NCI-H2227 treated with DMSO at 0.1 percent for 48 hours (cell line): ENCODE data around the gene GOLGA6L1.
"Not testable (repeated sequence)": the region's sequence is repeated elsewhere in the genome, so short reads cannot be mapped to it uniquely, and the experiment has no call there.

Source experiments
- DNase-seq: peaks from one replicate; lab custom pipeline; 2025; lab: John Stamatoyannopoulos, UW

The GOLGA6L1 gene

GRCh38 chr15:23136722-23137121 is at the start of gene GOLGA6L1:
TSS of gene GOLGA6L1 (minus strand) at chr15:23136822. CDS start at chr15:23136731, 91 bp downstream.
- not testable (repeated sequence) for DNase-seq

GRCh38 chr15:23181201-23181600 is 44.6 kb upstream of the GOLGA6L1 start:
- not testable (repeated sequence) for DNase-seq

GRCh38 chr15:23180547-23180927 is 43.9 kb upstream of the GOLGA6L1 start:
- not testable (repeated sequence) for DNase-seq

GRCh38 chr15:23179768-23180546 is 43.3 kb upstream of the GOLGA6L1 start:
- not testable (repeated sequence) for DNase-seq

GRCh38 chr15:23176683-23177082 is 40.1 kb upstream of the GOLGA6L1 start:
- not testable (repeated sequence) for DNase-seq

GRCh38 chr15:23175606-23176005 is 39.0 kb upstream of the GOLGA6L1 start:
- DNase-seq, result not testable (repeated sequence)

GRCh38 chr15:23174609-23175140 is 38.1 kb upstream of the GOLGA6L1 start:
- not testable (repeated sequence) for DNase-seq

GRCh38 chr15:23132787-23133186 is 3.8 kb downstream of the GOLGA6L1 start:
- DNase-seq, result not testable (repeated sequence)

GRCh38 chr15:23118208-23118607 is 18.4 kb downstream of the GOLGA6L1 start:
- no peak for DNase-seq

GRCh38 chr15:23095796-23096195 is 40.8 kb downstream of the GOLGA6L1 start:
- DNase-seq, result no peak

- DNase-seq, result no peak
Observed at GRCh38 chr15:23083115-23083514, 53.5 kb downstream of the GOLGA6L1 start.

GRCh38 chr15:23081996-23082737 is 54.5 kb downstream of the GOLGA6L1 start:
- not testable (repeated sequence) for DNase-seq

- DNase-seq, result no peak
Observed at GRCh38 chr15:23081271-23081670, 55.4 kb downstream of the GOLGA6L1 start.

GRCh38 chr15:23079766-23080165 is 56.9 kb downstream of the GOLGA6L1 start:
- no peak for DNase-seq
